Astrocyte of the spinal cord (primary cell): ENCODE results near the gene ATAD3B.

Experiments used
- DNase-seq: peaks from one replicate; pipeline ENCODE4 v3.0.0; 2011; ENCODE audit warnings: low read depth, low spot score
- H3K4me3 ChIP-seq: 2 replicates; pipeline ENCODE4 v1.5.1; 2011; ENCODE audit warnings: low read depth, mild to moderate bottlenecking, low read length, moderate library complexity
- CTCF ChIP-seq: IDR thresholded peaks from 2 replicates; pipeline ENCODE4 v1.5.1; 2012; ENCODE audit warnings: low read depth, mild to moderate bottlenecking, low read length, inconsistent platforms
- in situ Hi-C: cut with HindIII; loops from 2 replicates; pipeline ENCODE4 v1.10.0; 2017; ENCODE audit warnings: low sequenced_read_pairs

ATAD3B gene

GRCh38 chr1:1430114-1430982 lies 41.2 kb upstream of the ATAD3B start:
- DNase-seq: peak; percentile 67
- no peak overlapping the region for H3K4me3 ChIP-seq
- TF ChIP-seq CTCF: peak; percentile 10
- in situ Hi-C loops: no loop called here

GRCh38 chr1:1430992-1431844 lies 40.3 kb upstream of the ATAD3B start:
- H3K4me3 ChIP-seq: no peak overlapping the region
- no peak for DNase-seq
- no peak for TF ChIP-seq CTCF
- in situ Hi-C loops: no loop called here

- H3K4me3 ChIP-seq: no peak overlapping the region
- TF ChIP-seq CTCF: no peak
- no peak for DNase-seq
- in situ Hi-C loops: no loop called here
These were observed 39.7 kb upstream of the ATAD3B start for GRCh38 chr1:1431845-1432273.

GRCh38 chr1:1432274-1432950 lies 39.2 kb upstream of the ATAD3B start:
- H3K4me3 ChIP-seq: no peak overlapping the region
- TF ChIP-seq CTCF: no peak
- DNase-seq: no peak
- in situ Hi-C loops: no loop called here

- in situ Hi-C loops: no loop called here
- DNase-seq: no peak
- H3K4me3 ChIP-seq: no peak overlapping the region
- no peak for TF ChIP-seq CTCF
These were observed 38.4 kb upstream of the ATAD3B start for GRCh38 chr1:1432951-1433803.
